Measurements from ENCODE around the gene ZBTB20. TPM values are rescaled to one million over a fixed set of nuclear protein-coding genes. Genes with fewer than 3 reads are reported as not detected.

ZBTB20 gene
- polyA plus RNA-seq, 1 of the 3 experiments (the other 2 are of a cell fraction) = 0.43 TPM

DNA sequence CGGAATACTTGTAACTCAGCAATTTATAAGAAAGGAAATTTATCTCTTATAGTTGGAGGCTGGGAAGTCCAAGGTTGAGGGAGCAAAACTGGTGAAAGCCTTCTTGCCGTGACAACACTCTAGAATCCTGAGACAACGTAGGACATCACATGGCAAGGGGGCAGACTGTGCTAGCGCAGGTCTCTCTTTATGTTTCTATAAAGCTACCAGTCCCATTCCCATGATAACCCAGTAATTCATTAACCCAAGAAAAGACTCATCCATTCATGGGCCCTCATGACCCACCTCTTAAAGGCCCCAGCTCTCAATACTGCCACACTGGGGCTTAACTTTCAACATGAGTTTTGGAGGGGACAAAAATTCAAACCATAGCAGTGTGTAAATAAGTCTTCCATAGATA lies 260.2 kb downstream of the ZBTB20 start:
- Histone ChIP-seq H3F3A (replicated peaks; ENCODE audit: insufficient read depth) (no peaks in the 10 kb centered on the region), H3K9me3 (no peaks in the 10 kb centered on the region), H3K4me2 (no peak overlapping the region), H3K27ac (ENCODE audit: low read depth in 2 of 2, low read length in 1 of 2) (no peak overlapping the region), H3K9ac (no peak overlapping the region), H3K27me3 (ENCODE audit: insufficient read depth) (no peaks in the 10 kb centered on the region), H3K79me2 (ENCODE audit: insufficient read depth) (no peaks in the 10 kb centered on the region), H2AFZ (ENCODE audit: low read depth) (no peak overlapping the region), H3K4me1 (ENCODE audit: control insufficient read depth in 1 of 2, insufficient read depth in 2 of 2, low read depth in 1 of 2, low read length in 1 of 2) (no peaks in the 10 kb centered on the region; a peak in 1 of 4 replicates), H4K20me1 (ENCODE audit: insufficient read depth) (no peaks in the 10 kb centered on the region), H3K4me3 (ENCODE audit: low read depth in 2 of 2, low read length in 1 of 2) (no peak overlapping the region), H3K9me2 (no peaks in the 10 kb centered on the region), H3K36me3 (replicated peaks in 1 of 2; ENCODE audit: control insufficient read depth in 1 of 2, insufficient read depth in 2 of 2, low read length in 1 of 2) (no peaks in the 10 kb centered on the region)
- TF ChIP-seq MXI1 (IDR thresholded peaks at IDR 0.05; ENCODE audit: low read depth, low read length) (no peak), SIN3A (IDR thresholded peaks at IDR 0.05; ENCODE audit: borderline replicate concordance, low read depth, low read length) (no peak), TCF12 (IDR thresholded peaks at IDR 0.05) (no peak), POLR2AphosphoS5 (IDR thresholded peaks at IDR 0.05; ENCODE audit: low read depth, low read length) (no peak), NFIC (IDR thresholded peaks at IDR 0.05; ENCODE audit: borderline replicate concordance) (no peak), NRF1 (IDR thresholded peaks at IDR 0.05; ENCODE audit: low read depth, low read length) (no peak), FOXM1 (IDR thresholded peaks at IDR 0.05; ENCODE audit: low read depth) (no peak), CHD2 (IDR thresholded peaks at IDR 0.05; ENCODE audit: low read length, partially characterized antibody) (no peak), ELF1 (IDR thresholded peaks at IDR 0.05) (no peak), RFX5 (IDR thresholded peaks at IDR 0.05; ENCODE audit: low read length) (no peak), GATA2 (CRISPR knock-in tag; IDR thresholded peaks at IDR 0.05) (no peak), MEF2A (IDR thresholded peaks at IDR 0.05; ENCODE audit: borderline replicate concordance, low read depth) (no peak), FOSL2 (IDR thresholded peaks at IDR 0.05; ENCODE audit: borderline replicate concordance, low read depth) (no peak), JUND (IDR thresholded peaks at IDR 0.05) (no peak), FOXJ3 (CRISPR knock-in tag; IDR thresholded peaks at IDR 0.05) (no peak)
- TF ChIP-seq, protein P1, sequence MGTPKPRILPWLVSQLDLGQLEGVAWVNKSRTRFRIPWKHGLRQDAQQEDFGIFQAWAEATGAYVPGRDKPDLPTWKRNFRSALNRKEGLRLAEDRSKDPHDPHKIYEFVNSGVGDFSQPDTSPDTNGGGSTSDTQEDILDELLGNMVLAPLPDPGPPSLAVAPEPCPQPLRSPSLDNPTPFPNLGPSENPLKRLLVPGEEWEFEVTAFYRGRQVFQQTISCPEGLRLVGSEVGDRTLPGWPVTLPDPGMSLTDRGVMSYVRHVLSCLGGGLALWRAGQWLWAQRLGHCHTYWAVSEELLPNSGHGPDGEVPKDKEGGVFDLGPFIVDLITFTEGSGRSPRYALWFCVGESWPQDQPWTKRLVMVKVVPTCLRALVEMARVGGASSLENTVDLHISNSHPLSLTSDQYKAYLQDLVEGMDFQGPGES (IDR thresholded peaks at IDR 0.05; ENCODE audit: low read depth, low read length) = no peak
- TF ChIP-seq, protein P2, sequence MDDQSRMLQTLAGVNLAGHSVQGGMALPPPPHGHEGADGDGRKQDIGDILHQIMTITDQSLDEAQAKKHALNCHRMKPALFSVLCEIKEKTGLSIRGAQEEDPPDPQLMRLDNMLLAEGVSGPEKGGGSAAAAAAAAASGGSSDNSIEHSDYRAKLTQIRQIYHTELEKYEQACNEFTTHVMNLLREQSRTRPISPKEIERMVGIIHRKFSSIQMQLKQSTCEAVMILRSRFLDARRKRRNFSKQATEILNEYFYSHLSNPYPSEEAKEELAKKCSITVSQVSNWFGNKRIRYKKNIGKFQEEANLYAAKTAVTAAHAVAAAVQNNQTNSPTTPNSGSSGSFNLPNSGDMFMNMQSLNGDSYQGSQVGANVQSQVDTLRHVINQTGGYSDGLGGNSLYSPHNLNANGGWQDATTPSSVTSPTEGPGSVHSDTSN (IDR thresholded peaks at IDR 0.05) = no peak
- TF ChIP-seq, protein P3, sequence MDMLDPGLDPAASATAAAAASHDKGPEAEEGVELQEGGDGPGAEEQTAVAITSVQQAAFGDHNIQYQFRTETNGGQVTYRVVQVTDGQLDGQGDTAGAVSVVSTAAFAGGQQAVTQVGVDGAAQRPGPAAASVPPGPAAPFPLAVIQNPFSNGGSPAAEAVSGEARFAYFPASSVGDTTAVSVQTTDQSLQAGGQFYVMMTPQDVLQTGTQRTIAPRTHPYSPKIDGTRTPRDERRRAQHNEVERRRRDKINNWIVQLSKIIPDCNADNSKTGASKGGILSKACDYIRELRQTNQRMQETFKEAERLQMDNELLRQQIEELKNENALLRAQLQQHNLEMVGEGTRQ (IDR thresholded peaks at IDR 0.05; ENCODE audit: borderline replicate concordance, low read depth, low read length) = no peak
- TF ChIP-seq, protein P4, sequence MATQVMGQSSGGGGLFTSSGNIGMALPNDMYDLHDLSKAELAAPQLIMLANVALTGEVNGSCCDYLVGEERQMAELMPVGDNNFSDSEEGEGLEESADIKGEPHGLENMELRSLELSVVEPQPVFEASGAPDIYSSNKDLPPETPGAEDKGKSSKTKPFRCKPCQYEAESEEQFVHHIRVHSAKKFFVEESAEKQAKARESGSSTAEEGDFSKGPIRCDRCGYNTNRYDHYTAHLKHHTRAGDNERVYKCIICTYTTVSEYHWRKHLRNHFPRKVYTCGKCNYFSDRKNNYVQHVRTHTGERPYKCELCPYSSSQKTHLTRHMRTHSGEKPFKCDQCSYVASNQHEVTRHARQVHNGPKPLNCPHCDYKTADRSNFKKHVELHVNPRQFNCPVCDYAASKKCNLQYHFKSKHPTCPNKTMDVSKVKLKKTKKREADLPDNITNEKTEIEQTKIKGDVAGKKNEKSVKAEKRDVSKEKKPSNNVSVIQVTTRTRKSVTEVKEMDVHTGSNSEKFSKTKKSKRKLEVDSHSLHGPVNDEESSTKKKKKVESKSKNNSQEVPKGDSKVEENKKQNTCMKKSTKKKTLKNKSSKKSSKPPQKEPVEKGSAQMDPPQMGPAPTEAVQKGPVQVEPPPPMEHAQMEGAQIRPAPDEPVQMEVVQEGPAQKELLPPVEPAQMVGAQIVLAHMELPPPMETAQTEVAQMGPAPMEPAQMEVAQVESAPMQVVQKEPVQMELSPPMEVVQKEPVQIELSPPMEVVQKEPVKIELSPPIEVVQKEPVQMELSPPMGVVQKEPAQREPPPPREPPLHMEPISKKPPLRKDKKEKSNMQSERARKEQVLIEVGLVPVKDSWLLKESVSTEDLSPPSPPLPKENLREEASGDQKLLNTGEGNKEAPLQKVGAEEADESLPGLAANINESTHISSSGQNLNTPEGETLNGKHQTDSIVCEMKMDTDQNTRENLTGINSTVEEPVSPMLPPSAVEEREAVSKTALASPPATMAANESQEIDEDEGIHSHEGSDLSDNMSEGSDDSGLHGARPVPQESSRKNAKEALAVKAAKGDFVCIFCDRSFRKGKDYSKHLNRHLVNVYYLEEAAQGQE (IDR thresholded peaks at IDR 0.05; ENCODE audit: low read depth, low read length) = no peak
- TF ChIP-seq, protein P5, sequence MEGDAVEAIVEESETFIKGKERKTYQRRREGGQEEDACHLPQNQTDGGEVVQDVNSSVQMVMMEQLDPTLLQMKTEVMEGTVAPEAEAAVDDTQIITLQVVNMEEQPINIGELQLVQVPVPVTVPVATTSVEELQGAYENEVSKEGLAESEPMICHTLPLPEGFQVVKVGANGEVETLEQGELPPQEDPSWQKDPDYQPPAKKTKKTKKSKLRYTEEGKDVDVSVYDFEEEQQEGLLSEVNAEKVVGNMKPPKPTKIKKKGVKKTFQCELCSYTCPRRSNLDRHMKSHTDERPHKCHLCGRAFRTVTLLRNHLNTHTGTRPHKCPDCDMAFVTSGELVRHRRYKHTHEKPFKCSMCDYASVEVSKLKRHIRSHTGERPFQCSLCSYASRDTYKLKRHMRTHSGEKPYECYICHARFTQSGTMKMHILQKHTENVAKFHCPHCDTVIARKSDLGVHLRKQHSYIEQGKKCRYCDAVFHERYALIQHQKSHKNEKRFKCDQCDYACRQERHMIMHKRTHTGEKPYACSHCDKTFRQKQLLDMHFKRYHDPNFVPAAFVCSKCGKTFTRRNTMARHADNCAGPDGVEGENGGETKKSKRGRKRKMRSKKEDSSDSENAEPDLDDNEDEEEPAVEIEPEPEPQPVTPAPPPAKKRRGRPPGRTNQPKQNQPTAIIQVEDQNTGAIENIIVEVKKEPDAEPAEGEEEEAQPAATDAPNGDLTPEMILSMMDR (IDR thresholded peaks at IDR 0.05) = no peak
- 98% methylated on average over 3 of the region's 4 CpGs for WGBS (ENCODE audit: low lambda C conversion rate)
- ChIA-PET CTCF (no interaction called here), POLR2A (no interaction called here)
- DNase-seq = no peak

All from SK-N-SH (cell line).